B cell (primary cell): ENCODE data around the gene MAFG. TPM values are rescaled to one million over a fixed set of nuclear protein-coding genes. Genes with fewer than 3 reads are reported as not detected.

Experiments
- ATAC-seq: fragments of 200-7000 bp; cut with Tn5 transposase; one replicate; pipeline ENCODE4 v1.10.0; 2021; ENCODE audit warnings: low read depth, mild to moderate bottlenecking, moderate number of reproducible peaks, moderate library complexity
- CTCF ChIA-PET: fragments of 350-600 bp; sonication (Branson Sonifier 250); formaldehyde crosslinking; loops from one replicate; lab custom pipeline; 2021; ENCODE audit warnings: antibody characterized with exemption, inconsistent platforms; lab: Charles Lee
- POLR2A ChIA-PET: fragments of 350-600 bp; sonication (Branson Sonifier 250); formaldehyde crosslinking; loops from one replicate; lab custom pipeline; 2021; ENCODE audit warnings: antibody characterized with exemption; lab: Charles Lee
- DNase-seq: peaks from one replicate; pipeline ENCODE4 v3.0.0; 2013
- H2AFZ ChIP-seq: 2 replicates; pipeline ENCODE4 v1.6.1; 2012; ENCODE audit warnings: mild to moderate bottlenecking, low read depth, low read length; ENCODE audit not compliant: insufficient read depth, poor library complexity, severe bottlenecking
- H3K27ac ChIP-seq, 2 donors: 1 replicate in 1 of 2; 2 replicates in 1 of 2; pipeline ENCODE4 v1.5.1; 2012 to 2013; ENCODE audit warnings: low read length in 2 of 2, mild to moderate bottlenecking in 2 of 2, moderate library complexity in 1 of 2
- H3K27me3 ChIP-seq, 4 experiments: fragments of 200-600 bp in 1 of 4; sonication (generic) in 1 of 4; replicated peaks in 1 of 4; 1 replicate in 2 of 4; 2 replicates in 2 of 4; pipeline versions ENCODE4 v1.6.1 to v1.7.0; 2013 to 2016; ENCODE audit warnings: low read length in 3 of 4, mild to moderate bottlenecking in 2 of 4, mixed read lengths in 1 of 4, moderate library complexity in 1 of 4; ENCODE audit not compliant: insufficient read depth in 4 of 4, control insufficient read depth in 3 of 4; ENCODE audit errors: control extremely low read depth in 1 of 4
- H3K36me3 ChIP-seq, 2 experiments: replicated peaks in 1 of 2; 1 replicate in 1 of 2; 2 replicates in 1 of 2; pipeline versions ENCODE4 v1.6.1 to v1.7.1; 2013; ENCODE audit warnings: low read length in 1 of 2; ENCODE audit not compliant: insufficient read depth in 2 of 2, control insufficient read depth in 1 of 2; ENCODE audit errors: control extremely low read depth in 1 of 2, extremely low read depth in 1 of 2
- H3K4me1 ChIP-seq, 2 donors: fragments of 200-600 bp in 1 of 2; sonication (generic) in 1 of 2; 1 replicate in 1 of 2; 2 replicates in 1 of 2; pipeline versions ENCODE4 v1.5.1 to v1.6.1; 2013 to 2017; ENCODE audit warnings: low read length in 2 of 2; ENCODE audit not compliant: control insufficient read depth in 2 of 2, insufficient read depth in 2 of 2
- H3K4me2 ChIP-seq: replicated peaks from 2 replicates; pipeline ENCODE3; 2012; ENCODE audit warnings: mild to moderate bottlenecking, low read depth, low read length; ENCODE audit not compliant: poor library complexity, severe bottlenecking
- H3K4me3 ChIP-seq, 5 experiments: fragments of 200-600 bp in 1 of 5; sonication (generic) in 1 of 5; 1 replicate in 3 of 5; 2 replicates in 2 of 5; pipeline versions ENCODE4 v1.5.1 to v1.7.0; 2011 to 2016; ENCODE audit warnings: low read length in 4 of 5, mild to moderate bottlenecking in 4 of 5, low read depth in 2 of 5, control low read depth in 1 of 5, moderate library complexity in 1 of 5; ENCODE audit not compliant: insufficient read depth in 1 of 5; ENCODE audit errors: control extremely low read depth in 1 of 5, extremely low read depth in 1 of 5
- H3K79me2 ChIP-seq: fragments of 200-600 bp; sonication (generic); one replicate; pipeline ENCODE4 v1.6.0; 2016; ENCODE audit warnings: low read length; ENCODE audit not compliant: control insufficient read depth, insufficient read depth
- H3K9ac ChIP-seq: fragments of 200-600 bp; sonication (generic); 2 replicates; pipeline ENCODE4 v1.6.1; 2017; ENCODE audit warnings: mild to moderate bottlenecking, low read length, moderate library complexity
- H3K9me3 ChIP-seq, 3 donors: one replicate each; pipeline versions ENCODE4 v1.6.1 to v1.7.1; 2013; ENCODE audit warnings: low read length in 2 of 3; ENCODE audit not compliant: control insufficient read depth in 2 of 3, insufficient read depth in 1 of 3; ENCODE audit errors: control extremely low read depth in 1 of 3
- H4K20me1 ChIP-seq: 2 replicates; pipeline ENCODE4 v1.6.0; 2012; ENCODE audit warnings: mild to moderate bottlenecking, low read length; ENCODE audit not compliant: insufficient read depth, control insufficient read depth, poor library complexity, severe bottlenecking
- H3K27ac Mint-ChIP-seq: one replicate; pipeline ENCODE4 v1.8.0; 2021; ENCODE audit warnings: mixed read lengths
- H3K27me3 Mint-ChIP-seq: one replicate; pipeline ENCODE4 v1.8.0; 2021; ENCODE audit warnings: mixed read lengths
- H3K4me1 Mint-ChIP-seq: one replicate; pipeline ENCODE4 v1.8.0; 2021; ENCODE audit warnings: mixed read lengths
- H3K4me3 Mint-ChIP-seq: one replicate; pipeline ENCODE4 v1.8.0; 2021; ENCODE audit warnings: mixed read lengths
- H3K9me3 Mint-ChIP-seq: one replicate; pipeline ENCODE4 v1.8.0; 2022; ENCODE audit warnings: mixed read lengths; ENCODE audit not compliant: insufficient read depth
- WGBS: methylation state at CpG from one replicate; pipeline ENCODE4 v1.1.5; 2013; ENCODE audit warnings: missing lambda C conversion rate; ENCODE audit not compliant: insufficient coverage; 5-methylcytosine and 5-hydroxymethylcytosine counted together
- intact Hi-C: fragments of 100-400 bp; cut with micrococcal nuclease; formaldehyde crosslinking; loops from one replicate; pipeline ENCODE4 v1.10.0; 2022
- polyA plus RNA-seq: library from polyadenylated mRNA; depleted of rRNA; stranded (reverse); fragments of >200 nt; gene quantifications from 2 replicates; pipeline ENCODE4 v1.2.3, GENCODE V29; 2012
- total RNA-seq, 2 donors: library from RNA; stranded (reverse); fragments of 120-200 nt in 1 of 2; gene quantifications; 1 replicate in 1 of 2; 2 replicates in 1 of 2; pipeline versions ENCODE4 v1.2.3 to v1.2.4, GENCODE V29; 2013 to 2022
- TF ChIP-seq, protein P1 (sequence below): fragments of 200-600 bp; IDR thresholded peaks from one replicate; pipeline ENCODE4 v1.8.0; 2022; ENCODE audit warnings: antibody characterized with exemption, mild to moderate bottlenecking

MAFG gene
- total and polyA plus RNA-seq, 2 donors (not counting 1 experiment from before 2014, with no cell fraction given) = 11.4 to 27.9 TPM

DNA sequence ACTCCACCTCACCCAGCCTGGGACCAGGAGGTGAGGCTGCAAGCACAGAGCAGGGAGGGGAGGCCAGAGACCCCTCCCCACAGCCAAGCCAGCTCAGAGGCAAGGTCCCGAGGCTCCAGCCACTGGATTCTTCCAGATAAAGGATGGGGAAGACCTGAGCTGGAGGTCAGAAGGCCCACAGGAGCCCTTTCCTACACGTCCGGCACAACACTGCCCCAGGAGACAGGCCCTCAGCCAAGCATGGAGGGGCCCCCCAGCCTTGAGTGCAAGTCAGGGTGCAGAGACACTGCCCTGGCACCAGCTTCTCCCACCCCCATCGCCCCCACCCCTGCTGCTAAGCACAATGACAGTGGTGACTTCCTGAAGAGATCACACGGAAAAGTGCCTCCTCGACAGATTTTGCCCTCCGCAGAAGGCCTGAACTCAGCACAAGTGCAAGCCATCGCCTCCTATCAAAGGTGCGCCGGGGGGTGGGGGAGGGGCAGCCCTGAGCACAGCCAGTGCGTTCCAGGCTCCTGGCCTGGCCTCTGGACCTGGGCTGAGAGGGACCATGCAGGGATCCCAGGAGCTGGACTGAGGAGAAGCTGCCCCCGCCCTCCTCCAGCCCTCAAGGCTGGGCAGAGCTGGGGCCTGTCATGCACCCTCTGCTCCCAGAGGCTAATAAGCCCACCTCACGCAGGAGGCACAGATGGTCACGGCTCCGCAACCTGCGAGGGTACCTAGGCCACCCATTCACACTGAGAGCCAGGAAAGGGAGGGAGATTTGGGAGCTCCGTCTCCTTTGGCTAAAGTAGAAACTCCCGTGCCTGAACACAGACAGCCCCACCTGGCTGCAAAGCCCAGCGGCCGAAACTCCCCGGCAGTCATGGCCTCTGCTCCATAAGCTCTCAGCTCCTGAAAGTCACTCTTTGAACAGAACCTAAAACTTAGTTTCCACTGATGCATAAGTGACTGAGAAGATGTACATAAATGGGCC is 2.7 kb downstream of the MAFG start:
- H3K9ac ChIP-seq = no peak overlapping the region
- H3K79me2 ChIP-seq = peaks cover 52% of the 10 kb centered on the region
- peaks cover 3% of the 10 kb centered on the region for H3K27me3 Mint-ChIP-seq
- no peak for DNase-seq
- ATAC-seq = no peak
- H3K27me3 ChIP-seq = peaks cover 0 to 18% (median 9%) of the 10 kb centered on the region in 4 experiments
- H3K4me1 Mint-ChIP-seq = peaks cover 26% of the 10 kb centered on the region
- H3K4me2 ChIP-seq = no peak overlapping the region
- WGBS = 81% methylated on average over 20 of the region's 21 CpGs
- H3K27ac ChIP-seq = no peak overlapping the region
- H4K20me1 ChIP-seq = peaks cover 37% of the 10 kb centered on the region
- POLR2A ChIA-PET = no interaction called here
- H2AFZ ChIP-seq = no peak overlapping the region
- H3K27ac Mint-ChIP-seq = peak overlapping the region; percentile 7
- no peaks in the 10 kb centered on the region for H3K9me3 Mint-ChIP-seq
- no peak overlapping the region for H3K4me3 ChIP-seq
- intact Hi-C loops = loop anchor here (5.0 kb wide), 2 partner anchors 33 to 93 kb away; partner anchors contain the start of genes ALYREF, ANAPC11 and MCRIP1
- H3K4me1 ChIP-seq = peaks cover 26 to 35% of the 10 kb centered on the region in 2 donors
- H3K36me3 ChIP-seq = peaks cover 0 to 4% of the 10 kb centered on the region in 2 experiments
- H3K9me3 ChIP-seq = no peaks in the 10 kb centered on the region
- CTCF ChIA-PET = interaction anchor here (0.7 to 1.2 kb wide), 2 partner anchors 35 to 567 kb away, joined by 3 to 7 read pairs; no protein-coding TSS in a partner anchor
- TF ChIP-seq, protein P1, sequence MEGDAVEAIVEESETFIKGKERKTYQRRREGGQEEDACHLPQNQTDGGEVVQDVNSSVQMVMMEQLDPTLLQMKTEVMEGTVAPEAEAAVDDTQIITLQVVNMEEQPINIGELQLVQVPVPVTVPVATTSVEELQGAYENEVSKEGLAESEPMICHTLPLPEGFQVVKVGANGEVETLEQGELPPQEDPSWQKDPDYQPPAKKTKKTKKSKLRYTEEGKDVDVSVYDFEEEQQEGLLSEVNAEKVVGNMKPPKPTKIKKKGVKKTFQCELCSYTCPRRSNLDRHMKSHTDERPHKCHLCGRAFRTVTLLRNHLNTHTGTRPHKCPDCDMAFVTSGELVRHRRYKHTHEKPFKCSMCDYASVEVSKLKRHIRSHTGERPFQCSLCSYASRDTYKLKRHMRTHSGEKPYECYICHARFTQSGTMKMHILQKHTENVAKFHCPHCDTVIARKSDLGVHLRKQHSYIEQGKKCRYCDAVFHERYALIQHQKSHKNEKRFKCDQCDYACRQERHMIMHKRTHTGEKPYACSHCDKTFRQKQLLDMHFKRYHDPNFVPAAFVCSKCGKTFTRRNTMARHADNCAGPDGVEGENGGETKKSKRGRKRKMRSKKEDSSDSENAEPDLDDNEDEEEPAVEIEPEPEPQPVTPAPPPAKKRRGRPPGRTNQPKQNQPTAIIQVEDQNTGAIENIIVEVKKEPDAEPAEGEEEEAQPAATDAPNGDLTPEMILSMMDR = no peak
- no peak overlapping the region for H3K4me3 Mint-ChIP-seq
